ENCODE data around the gene MYO5B. TPM values are rescaled to one million over a fixed set of nuclear protein-coding genes. Genes with fewer than 3 reads are reported as not detected.

The MYO5B gene
- total and polyA plus RNA-seq, 4 donors: 5.4 to 23.4 (median 11.4) TPM

DNA sequence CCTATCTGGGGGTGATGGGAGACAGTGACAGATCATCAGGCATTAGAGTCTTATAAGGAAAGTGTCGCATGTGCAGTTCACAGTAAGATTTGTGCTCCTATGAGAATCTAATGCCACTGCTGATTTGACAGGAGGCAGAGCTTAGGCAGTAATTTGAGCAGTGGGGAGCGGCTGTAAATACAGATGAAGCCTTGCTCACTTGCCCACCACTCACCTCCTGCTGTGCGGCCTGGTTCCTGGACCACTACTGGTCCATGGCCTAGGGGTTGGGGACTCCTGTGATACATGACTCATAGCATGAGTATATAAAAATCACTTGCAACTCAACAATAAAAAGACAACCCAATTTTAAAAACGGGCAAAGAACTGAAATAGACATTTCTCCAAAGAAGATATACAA lies 310.5 kb downstream of the MYO5B start (continued):
- TF ChIP-seq EGR1 (IDR thresholded peaks at IDR 0.05; ENCODE audit: low read depth in 2 of 2): no peak
- TF ChIP-seq YY1 (IDR thresholded peaks at IDR 0.05): no peak
- TF ChIP-seq SP1 (IDR thresholded peaks at IDR 0.05): no peak

DNA sequence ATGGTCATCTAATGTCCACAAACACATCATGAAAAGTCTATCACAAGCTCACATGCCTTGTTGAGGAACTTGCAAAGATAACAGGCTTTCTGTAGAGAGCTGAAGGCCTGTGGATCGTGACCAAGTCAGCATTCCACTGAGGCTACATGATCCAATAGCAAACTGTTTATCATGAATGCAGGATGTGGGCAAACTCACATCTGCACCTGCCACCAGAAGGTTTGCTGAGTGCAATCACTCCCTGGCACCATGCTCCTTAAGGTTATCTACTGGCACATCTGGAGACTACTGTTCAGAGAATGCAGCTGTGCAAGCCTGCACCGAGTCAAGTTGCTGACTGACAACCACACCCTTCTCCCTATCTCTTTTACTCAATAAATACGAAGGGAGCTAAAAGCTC lies 314.3 kb downstream of the MYO5B start:
- WGBS: 79% methylated on average over 3 of the region's 3 CpGs
- TF ChIP-seq NR2F2 (IDR thresholded peaks at IDR 0.05) (no peak), GABPA (IDR thresholded peaks at IDR 0.05 in 1 of 2, conservative IDR thresholded peaks at IDR 0.05 in 1 of 2) (no peak), EGR1 (IDR thresholded peaks at IDR 0.05; ENCODE audit: low read depth in 2 of 2) (no peak), RAD21 (IDR thresholded peaks at IDR 0.05) (no peak), FOXA2 (IDR thresholded peaks at IDR 0.05) (no peak), YY1 (IDR thresholded peaks at IDR 0.05) (no peak), FOXA1 (IDR thresholded peaks at IDR 0.05) (no peak), HNF4G (IDR thresholded peaks at IDR 0.05) (no peak), RXRA (IDR thresholded peaks at IDR 0.05) (no peak), JUND (IDR thresholded peaks at IDR 0.05) (no peak), HNF4A (conservative IDR thresholded peaks at IDR 0.05) (no peak), SP1 (IDR thresholded peaks at IDR 0.05) (no peak), TAF1 (conservative IDR thresholded peaks at IDR 0.05) (no peak)
- TF ChIP-seq, protein P1, sequence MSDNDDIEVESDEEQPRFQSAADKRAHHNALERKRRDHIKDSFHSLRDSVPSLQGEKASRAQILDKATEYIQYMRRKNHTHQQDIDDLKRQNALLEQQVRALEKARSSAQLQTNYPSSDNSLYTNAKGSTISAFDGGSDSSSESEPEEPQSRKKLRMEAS (IDR thresholded peaks at IDR 0.05): no peak
- TF ChIP-seq, protein P2, sequence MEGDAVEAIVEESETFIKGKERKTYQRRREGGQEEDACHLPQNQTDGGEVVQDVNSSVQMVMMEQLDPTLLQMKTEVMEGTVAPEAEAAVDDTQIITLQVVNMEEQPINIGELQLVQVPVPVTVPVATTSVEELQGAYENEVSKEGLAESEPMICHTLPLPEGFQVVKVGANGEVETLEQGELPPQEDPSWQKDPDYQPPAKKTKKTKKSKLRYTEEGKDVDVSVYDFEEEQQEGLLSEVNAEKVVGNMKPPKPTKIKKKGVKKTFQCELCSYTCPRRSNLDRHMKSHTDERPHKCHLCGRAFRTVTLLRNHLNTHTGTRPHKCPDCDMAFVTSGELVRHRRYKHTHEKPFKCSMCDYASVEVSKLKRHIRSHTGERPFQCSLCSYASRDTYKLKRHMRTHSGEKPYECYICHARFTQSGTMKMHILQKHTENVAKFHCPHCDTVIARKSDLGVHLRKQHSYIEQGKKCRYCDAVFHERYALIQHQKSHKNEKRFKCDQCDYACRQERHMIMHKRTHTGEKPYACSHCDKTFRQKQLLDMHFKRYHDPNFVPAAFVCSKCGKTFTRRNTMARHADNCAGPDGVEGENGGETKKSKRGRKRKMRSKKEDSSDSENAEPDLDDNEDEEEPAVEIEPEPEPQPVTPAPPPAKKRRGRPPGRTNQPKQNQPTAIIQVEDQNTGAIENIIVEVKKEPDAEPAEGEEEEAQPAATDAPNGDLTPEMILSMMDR (IDR thresholded peaks at IDR 0.05; ENCODE audit: low read depth, low read length, missing input control): no peak
- TF ChIP-seq, protein P3, sequence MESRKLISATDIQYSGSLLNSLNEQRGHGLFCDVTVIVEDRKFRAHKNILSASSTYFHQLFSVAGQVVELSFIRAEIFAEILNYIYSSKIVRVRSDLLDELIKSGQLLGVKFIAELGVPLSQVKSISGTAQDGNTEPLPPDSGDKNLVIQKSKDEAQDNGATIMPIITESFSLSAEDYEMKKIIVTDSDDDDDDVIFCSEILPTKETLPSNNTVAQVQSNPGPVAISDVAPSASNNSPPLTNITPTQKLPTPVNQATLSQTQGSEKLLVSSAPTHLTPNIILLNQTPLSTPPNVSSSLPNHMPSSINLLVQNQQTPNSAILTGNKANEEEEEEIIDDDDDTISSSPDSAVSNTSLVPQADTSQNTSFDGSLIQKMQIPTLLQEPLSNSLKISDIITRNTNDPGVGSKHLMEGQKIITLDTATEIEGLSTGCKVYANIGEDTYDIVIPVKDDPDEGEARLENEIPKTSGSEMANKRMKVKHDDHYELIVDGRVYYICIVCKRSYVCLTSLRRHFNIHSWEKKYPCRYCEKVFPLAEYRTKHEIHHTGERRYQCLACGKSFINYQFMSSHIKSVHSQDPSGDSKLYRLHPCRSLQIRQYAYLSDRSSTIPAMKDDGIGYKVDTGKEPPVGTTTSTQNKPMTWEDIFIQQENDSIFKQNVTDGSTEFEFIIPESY (IDR thresholded peaks at IDR 0.05): no peak
- TF ChIP-seq, protein P4, sequence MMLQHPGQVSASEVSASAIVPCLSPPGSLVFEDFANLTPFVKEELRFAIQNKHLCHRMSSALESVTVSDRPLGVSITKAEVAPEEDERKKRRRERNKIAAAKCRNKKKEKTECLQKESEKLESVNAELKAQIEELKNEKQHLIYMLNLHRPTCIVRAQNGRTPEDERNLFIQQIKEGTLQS (IDR thresholded peaks at IDR 0.05): no peak
- TF ChIP-seq, protein P5, sequence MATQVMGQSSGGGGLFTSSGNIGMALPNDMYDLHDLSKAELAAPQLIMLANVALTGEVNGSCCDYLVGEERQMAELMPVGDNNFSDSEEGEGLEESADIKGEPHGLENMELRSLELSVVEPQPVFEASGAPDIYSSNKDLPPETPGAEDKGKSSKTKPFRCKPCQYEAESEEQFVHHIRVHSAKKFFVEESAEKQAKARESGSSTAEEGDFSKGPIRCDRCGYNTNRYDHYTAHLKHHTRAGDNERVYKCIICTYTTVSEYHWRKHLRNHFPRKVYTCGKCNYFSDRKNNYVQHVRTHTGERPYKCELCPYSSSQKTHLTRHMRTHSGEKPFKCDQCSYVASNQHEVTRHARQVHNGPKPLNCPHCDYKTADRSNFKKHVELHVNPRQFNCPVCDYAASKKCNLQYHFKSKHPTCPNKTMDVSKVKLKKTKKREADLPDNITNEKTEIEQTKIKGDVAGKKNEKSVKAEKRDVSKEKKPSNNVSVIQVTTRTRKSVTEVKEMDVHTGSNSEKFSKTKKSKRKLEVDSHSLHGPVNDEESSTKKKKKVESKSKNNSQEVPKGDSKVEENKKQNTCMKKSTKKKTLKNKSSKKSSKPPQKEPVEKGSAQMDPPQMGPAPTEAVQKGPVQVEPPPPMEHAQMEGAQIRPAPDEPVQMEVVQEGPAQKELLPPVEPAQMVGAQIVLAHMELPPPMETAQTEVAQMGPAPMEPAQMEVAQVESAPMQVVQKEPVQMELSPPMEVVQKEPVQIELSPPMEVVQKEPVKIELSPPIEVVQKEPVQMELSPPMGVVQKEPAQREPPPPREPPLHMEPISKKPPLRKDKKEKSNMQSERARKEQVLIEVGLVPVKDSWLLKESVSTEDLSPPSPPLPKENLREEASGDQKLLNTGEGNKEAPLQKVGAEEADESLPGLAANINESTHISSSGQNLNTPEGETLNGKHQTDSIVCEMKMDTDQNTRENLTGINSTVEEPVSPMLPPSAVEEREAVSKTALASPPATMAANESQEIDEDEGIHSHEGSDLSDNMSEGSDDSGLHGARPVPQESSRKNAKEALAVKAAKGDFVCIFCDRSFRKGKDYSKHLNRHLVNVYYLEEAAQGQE (IDR thresholded peaks at IDR 0.05): no peak
- Histone ChIP-seq H3K9ac (ENCODE audit: low read depth in 1 of 2, low read length in 2 of 2) (no peak overlapping the region), H3K9me3 (ENCODE audit: control insufficient read depth in 4 of 4, low read length in 3 of 4) (no peaks in the 10 kb centered on the region), H3K27ac (ENCODE audit: low read depth in 1 of 2, low read length in 2 of 2) (no peak overlapping the region), H3K36me3 (ENCODE audit: control insufficient read depth in 4 of 4, insufficient read depth in 3 of 4, low read depth in 1 of 4, low read length in 3 of 4) (peaks cover 0 to 4% (median 2%) of the 10 kb centered on the region in 4 donors), H3K4me1 (ENCODE audit: control insufficient read depth in 4 of 4, insufficient read depth in 4 of 4, low read length in 3 of 4) (peaks cover 0 to 4% (median 3%) of the 10 kb centered on the region in 4 donors), H3K27me3 (ENCODE audit: control insufficient read depth in 4 of 4, insufficient read depth in 4 of 4, low read length in 3 of 4) (no peaks in the 10 kb centered on the region), H3K4me3 (ENCODE audit: low read depth in 1 of 3, low read length in 3 of 3) (no peak overlapping the region)
- DNase-seq (ENCODE audit: low spot score): no peak

Data from liver (tissue), 9 donors.